Keratinocyte (primary cell): Measurements from ENCODE around the gene MLEC. TPM values are rescaled to one million over a fixed set of nuclear protein-coding genes. Genes with fewer than 3 reads are reported as not detected.
A peak's percentile ranks its signal among the peaks of the same experiment; 100 is the strongest.

ENCODE experiments used
- DNase-seq: peaks from one replicate; pipeline ENCODE4 v3.0.0-alpha.2; 2011; ENCODE audit warnings: low read depth, missing footprints, low spot score
- FAIRE-seq: peaks from 2 replicates; lab custom pipeline; 2011; peaks lifted over from hg19 to GRCh38; lab: Jason Lieb, UNC
- H2AFZ ChIP-seq: 2 replicates; pipeline ENCODE4 v1.6.0; 2012; ENCODE audit warnings: low read length, control low read depth, inconsistent platforms; ENCODE audit not compliant: control insufficient read depth
- H3K27ac ChIP-seq: 2 replicates; pipeline ENCODE4 v1.5.1; 2011; ENCODE audit warnings: low read length; ENCODE audit not compliant: control insufficient read depth, insufficient read depth
- H3K27me3 ChIP-seq: 3 replicates; pipeline ENCODE4 v1.6.0; 2011; ENCODE audit warnings: low read length; ENCODE audit not compliant: control insufficient read depth, insufficient read depth; ENCODE audit errors: extremely low read depth
- H3K36me3 ChIP-seq, 2 experiments: 2 replicates in 1 of 2; 3 replicates in 1 of 2; pipeline ENCODE4 v1.5.1; 2011; ENCODE audit warnings: low read length in 2 of 2, mild to moderate bottlenecking in 1 of 2; ENCODE audit not compliant: control insufficient read depth in 2 of 2, insufficient read depth in 2 of 2; ENCODE audit errors: extremely low read depth in 1 of 2
- H3K4me1 ChIP-seq: 3 replicates; pipeline ENCODE4 v1.5.1; 2011; ENCODE audit warnings: low read length; ENCODE audit not compliant: control insufficient read depth, insufficient read depth; ENCODE audit errors: extremely low read depth
- H3K4me2 ChIP-seq: 3 replicates; pipeline ENCODE4 v1.6.0; 2011; ENCODE audit warnings: low read depth, low read length; ENCODE audit not compliant: control insufficient read depth, insufficient read depth; ENCODE audit errors: extremely low read depth
- H3K4me3 ChIP-seq, 3 experiments: fragments of 200-600 bp in 1 of 3; sonication (generic) in 1 of 3; 2 replicates in 2 of 3; 3 replicates in 1 of 3; pipeline ENCODE4 v1.5.1; 2011 to 2016; ENCODE audit warnings: low read length in 3 of 3, mild to moderate bottlenecking in 3 of 3, control low read depth in 2 of 3, inconsistent platforms in 1 of 3, low read depth in 1 of 3, mixed read lengths in 1 of 3, mixed run types in 1 of 3, moderate library complexity in 1 of 3; ENCODE audit not compliant: control insufficient read depth in 2 of 3, insufficient read depth in 2 of 3; ENCODE audit errors: extremely low read depth in 1 of 3
- H3K79me2 ChIP-seq: 2 replicates; pipeline ENCODE4 v1.6.0; 2012; ENCODE audit warnings: low read length; ENCODE audit not compliant: control insufficient read depth, insufficient read depth
- H3K9ac ChIP-seq: 3 replicates; pipeline ENCODE4 v1.6.0; 2011; ENCODE audit warnings: low read length; ENCODE audit not compliant: control insufficient read depth, insufficient read depth; ENCODE audit errors: extremely low read depth
- H3K9me1 ChIP-seq: 3 replicates; pipeline ENCODE4 v1.6.0; 2011; ENCODE audit warnings: low read length; ENCODE audit not compliant: control insufficient read depth, insufficient read depth; ENCODE audit errors: extremely low read depth
- H3K9me3 ChIP-seq: 2 replicates; pipeline ENCODE4 v1.5.1; 2012; ENCODE audit warnings: low read depth, low read length; ENCODE audit not compliant: control insufficient read depth
- H4K20me1 ChIP-seq: 3 replicates; pipeline ENCODE4 v1.6.0; 2011; ENCODE audit warnings: low read length; ENCODE audit not compliant: control insufficient read depth, insufficient read depth; ENCODE audit errors: extremely low read depth
- EZH2 ChIP-seq: IDR thresholded peaks from one replicate; pipeline ENCODE4 v1.6.1; 2012; ENCODE audit warnings: inconsistent platforms, mild to moderate bottlenecking, low read length, moderate library complexity
- dilution Hi-C: fragments of 300-500 bp; cut with MboI; formaldehyde crosslinking; loops from one replicate; pipeline ENCODE4 v1.7.0; 2020; ENCODE audit warnings: low sequenced_read_pairs; ENCODE audit not compliant: extremely low pct_ligation_motif_present
- polyA plus RNA-seq, 5 experiments: library from polyadenylated mRNA; depleted of rRNA in 3 of 5; stranded (reverse) in 3 of 5; stranded (forward) in 1 of 5; unstranded in 1 of 5; fragments of >200 nt; gene quantifications; 1 replicate in 1 of 5; 2 replicates in 3 of 5; 3 replicates in 1 of 5; pipeline versions ENCODE4 v1.2.1 to v1.2.3, GENCODE V29; 2011 to 2012; ENCODE audit warnings: missing spikeins in 2 of 5, low read depth in 1 of 5, low replicate concordance in 1 of 5
- TF ChIP-seq, protein P1 (sequence below), 3 experiments: IDR thresholded peaks in 1 of 3; conservative IDR thresholded peaks in 1 of 3; optimal IDR thresholded peaks in 1 of 3; 2 replicates in 2 of 3; 3 replicates in 1 of 3; pipeline versions ENCODE3 to v1.5.1; 2011; ENCODE audit warnings: low read length in 3 of 3, mild to moderate bottlenecking in 3 of 3, moderate library complexity in 2 of 3, control low read depth in 1 of 3, inconsistent platforms in 1 of 3; ENCODE audit not compliant: insufficient read depth in 2 of 3; ENCODE audit errors: extremely low read depth in 1 of 3

The MLEC gene
- polyA plus RNA-seq, 1 donor (not counting 4 experiments of a cell fraction or from before 2014, with no cell fraction given) = 65.2 TPM

DNA sequence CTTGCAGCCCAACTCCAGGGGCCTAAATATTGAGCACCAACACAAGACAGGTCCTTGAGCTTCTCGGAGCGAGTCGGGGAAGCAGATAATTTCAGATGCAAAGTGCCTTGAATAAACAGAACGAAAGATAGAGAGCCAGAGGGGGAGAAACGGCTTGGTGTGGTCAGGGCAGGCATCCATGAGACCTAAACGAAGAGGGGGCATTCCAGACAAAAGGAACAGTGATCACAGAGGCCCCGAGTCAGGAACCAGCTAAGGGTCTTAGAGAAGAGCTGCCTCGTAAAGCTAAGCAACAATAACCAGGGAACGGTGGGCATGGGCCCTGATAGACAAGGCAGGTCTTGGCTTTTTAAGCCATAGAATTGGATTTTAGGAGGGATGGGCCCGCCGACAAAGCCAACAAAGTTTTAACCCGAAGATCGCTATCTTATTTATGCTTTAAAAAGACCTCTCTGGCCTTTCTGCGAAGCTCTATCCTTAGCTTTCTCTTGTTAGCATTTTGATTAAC is 38.3 kb downstream of the MLEC start:
- dilution Hi-C loops = no loop called here
- H3K4me3 ChIP-seq = peak overlapping the region; percentile 60 to 72 (median 62)
- no peaks in the 10 kb centered on the region for H3K27me3 ChIP-seq
- H3K36me3 ChIP-seq = peaks cover 19 to 30% of the 10 kb centered on the region in 2 experiments
- peaks cover 14% of the 10 kb centered on the region for H3K4me1 ChIP-seq
- H3K79me2 ChIP-seq = no peaks in the 10 kb centered on the region
- no peak for DNase-seq
- no peaks in the 10 kb centered on the region for H3K9me3 ChIP-seq
- H4K20me1 ChIP-seq = no peaks in the 10 kb centered on the region
- FAIRE-seq = no peak
- H2AFZ ChIP-seq = peak overlapping the region; percentile 44
- peak overlapping the region; percentile 73 for H3K9ac ChIP-seq
- no peak for TF ChIP-seq EZH2
- TF ChIP-seq, protein P1, sequence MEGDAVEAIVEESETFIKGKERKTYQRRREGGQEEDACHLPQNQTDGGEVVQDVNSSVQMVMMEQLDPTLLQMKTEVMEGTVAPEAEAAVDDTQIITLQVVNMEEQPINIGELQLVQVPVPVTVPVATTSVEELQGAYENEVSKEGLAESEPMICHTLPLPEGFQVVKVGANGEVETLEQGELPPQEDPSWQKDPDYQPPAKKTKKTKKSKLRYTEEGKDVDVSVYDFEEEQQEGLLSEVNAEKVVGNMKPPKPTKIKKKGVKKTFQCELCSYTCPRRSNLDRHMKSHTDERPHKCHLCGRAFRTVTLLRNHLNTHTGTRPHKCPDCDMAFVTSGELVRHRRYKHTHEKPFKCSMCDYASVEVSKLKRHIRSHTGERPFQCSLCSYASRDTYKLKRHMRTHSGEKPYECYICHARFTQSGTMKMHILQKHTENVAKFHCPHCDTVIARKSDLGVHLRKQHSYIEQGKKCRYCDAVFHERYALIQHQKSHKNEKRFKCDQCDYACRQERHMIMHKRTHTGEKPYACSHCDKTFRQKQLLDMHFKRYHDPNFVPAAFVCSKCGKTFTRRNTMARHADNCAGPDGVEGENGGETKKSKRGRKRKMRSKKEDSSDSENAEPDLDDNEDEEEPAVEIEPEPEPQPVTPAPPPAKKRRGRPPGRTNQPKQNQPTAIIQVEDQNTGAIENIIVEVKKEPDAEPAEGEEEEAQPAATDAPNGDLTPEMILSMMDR (optimal IDR thresholded peaks at IDR 0.05 in 1 of 3, IDR thresholded peaks at IDR 0.05 in 1 of 3, conservative IDR thresholded peaks at IDR 0.05 in 1 of 3; ENCODE audit: extremely low read depth in 1 of 3, insufficient read depth in 2 of 3, low read length in 3 of 3) = no peak
- H3K4me2 ChIP-seq = peak overlapping the region; percentile 85
- H3K9me1 ChIP-seq = no peaks in the 10 kb centered on the region
- H3K27ac ChIP-seq = no peak overlapping the region

DNA sequence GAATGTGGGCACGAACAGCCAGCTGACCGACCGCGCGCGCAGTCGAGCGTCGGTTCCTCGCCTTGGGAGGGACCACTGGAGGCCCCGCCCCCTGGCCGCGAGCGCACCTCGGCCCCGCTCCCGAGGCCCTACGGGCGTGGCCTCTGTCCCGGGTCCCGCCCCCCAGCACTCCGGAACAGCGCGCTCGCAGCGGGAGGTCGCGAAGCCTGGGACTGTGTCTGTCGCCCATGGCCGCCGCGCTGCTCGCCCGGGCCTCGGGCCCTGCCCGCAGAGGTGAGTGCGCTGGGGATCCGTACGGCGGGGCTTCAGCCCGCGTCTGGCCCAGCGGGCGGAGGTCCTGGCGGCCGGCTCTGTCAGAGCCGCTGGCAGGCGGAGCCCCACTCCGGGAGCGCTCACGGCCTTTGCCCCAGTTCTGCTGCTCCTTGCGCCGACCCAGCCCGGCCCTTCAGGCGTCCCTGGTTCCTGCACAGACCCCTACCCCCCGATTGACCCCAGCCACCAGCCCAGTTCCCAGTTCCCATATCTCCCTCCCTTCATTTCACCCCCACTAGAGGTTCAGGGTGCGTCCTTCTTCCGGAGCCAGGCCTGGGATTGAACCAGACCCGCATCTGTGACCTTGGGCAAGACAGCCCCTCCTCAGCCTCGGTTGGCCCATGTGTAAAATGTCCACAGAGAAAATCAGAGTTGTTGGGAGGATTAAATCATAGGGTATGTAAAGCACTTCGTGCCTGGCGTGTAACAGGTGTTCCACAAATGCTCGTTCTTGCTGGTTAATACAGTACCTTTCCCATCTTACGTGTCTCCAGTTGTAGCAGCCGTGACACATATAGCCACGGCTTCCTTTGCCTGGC is 38.9 kb downstream of the MLEC start, which contains the start of gene ACADS:
ACADS (plus strand) TSS at position 168 of the 851 bp plus-strand sequence; CDS start at position 228, 60 bp downstream.
- Histone ChIP-seq H4K20me1 (no peaks in the 10 kb centered on the region), H3K27me3 (no peaks in the 10 kb centered on the region), H2AFZ (peak within 1 kb of the TSS; percentile 55), H3K27ac (peak within 1 kb of the TSS; percentile 25), H3K4me3 (peak within 1 kb of the TSS; percentile 60 to 72 (median 62)), H3K4me2 (peak within 1 kb of the TSS; percentile 85), H3K36me3 (peaks cover 17 to 23% of the 10 kb centered on the region in 2 experiments), H3K4me1 (peaks cover 9% of the 10 kb centered on the region), H3K9me3 (no peaks in the 10 kb centered on the region), H3K9ac (peak within 1 kb of the TSS; percentile 73), H3K9me1 (no peaks in the 10 kb centered on the region), H3K79me2 (no peaks in the 10 kb centered on the region)
- TF ChIP-seq EZH2 = no peak
- TF ChIP-seq, protein P1 (optimal IDR thresholded peaks at IDR 0.05 in 1 of 3, IDR thresholded peaks at IDR 0.05 in 1 of 3, conservative IDR thresholded peaks at IDR 0.05 in 1 of 3; ENCODE audit: extremely low read depth in 1 of 3, insufficient read depth in 2 of 3, low read length in 3 of 3) = no peak
- DNase-seq (peak; percentile 21), FAIRE-seq (no peak)
- dilution Hi-C loops = no loop called here
